HEK293T (cell line): ENCODE results near the gene MLLT10.

Source experiments
- ELF4 ChIP-seq: fragments of 450-650 bp; IDR thresholded peaks from 2 replicates; pipeline ENCODE4 v1.6.1; 2017; ENCODE audit warnings: antibody characterized with exemption
- FOXM1 ChIP-seq: fragments of 450-650 bp; IDR thresholded peaks from 2 replicates; pipeline ENCODE4 v1.6.1; 2017; ENCODE audit warnings: mild to moderate bottlenecking, borderline replicate concordance
- SP1 ChIP-seq: fragments of 450-650 bp; IDR thresholded peaks from 2 replicates; pipeline ENCODE4 v1.6.1; 2017
- SUZ12 ChIP-seq: fragments of 450-650 bp; IDR thresholded peaks from 2 replicates; pipeline ENCODE4 v1.6.1; 2016; ENCODE audit warnings: mild to moderate bottlenecking
- TF ChIP-seq, protein P1 (sequence below): fragments of 450-650 bp; IDR thresholded peaks from 2 replicates; pipeline ENCODE4 v1.6.1; 2016

DNA sequence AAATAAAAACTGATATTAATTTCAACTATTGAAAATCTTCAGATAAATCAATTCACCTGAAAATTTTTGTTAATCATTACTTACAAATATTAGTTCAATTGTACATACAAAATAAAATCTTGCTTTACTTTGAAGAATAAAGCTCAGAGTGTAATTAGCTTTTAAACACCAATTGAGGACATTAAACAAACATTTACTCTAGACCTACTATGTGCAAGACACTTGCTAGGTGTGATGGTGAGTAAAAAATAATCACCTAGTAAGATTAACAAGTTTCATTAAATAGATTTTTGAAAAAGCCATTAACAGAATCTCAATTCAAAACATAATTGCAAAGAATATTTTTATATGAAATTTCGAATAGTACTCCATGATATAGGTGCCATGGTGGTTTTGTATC is 3.9 kb upstream of the MLLT10 start:
- TF ChIP-seq SUZ12 (no peak), FOXM1 (no peak), SP1 (no peak), ELF4 (no peak)
- TF ChIP-seq, protein P1, sequence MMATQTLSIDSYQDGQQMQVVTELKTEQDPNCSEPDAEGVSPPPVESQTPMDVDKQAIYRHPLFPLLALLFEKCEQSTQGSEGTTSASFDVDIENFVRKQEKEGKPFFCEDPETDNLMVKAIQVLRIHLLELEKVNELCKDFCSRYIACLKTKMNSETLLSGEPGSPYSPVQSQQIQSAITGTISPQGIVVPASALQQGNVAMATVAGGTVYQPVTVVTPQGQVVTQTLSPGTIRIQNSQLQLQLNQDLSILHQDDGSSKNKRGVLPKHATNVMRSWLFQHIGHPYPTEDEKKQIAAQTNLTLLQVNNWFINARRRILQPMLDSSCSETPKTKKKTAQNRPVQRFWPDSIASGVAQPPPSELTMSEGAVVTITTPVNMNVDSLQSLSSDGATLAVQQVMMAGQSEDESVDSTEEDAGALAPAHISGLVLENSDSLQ, result no peak
